HEK293T (cell line): Measurements from ENCODE around the gene SLC7A6.

ENCODE experiments used
- BHLHE40 ChIP-seq: fragments of 450-650 bp; IDR thresholded peaks from 2 replicates; pipeline ENCODE4 v1.6.1; 2016; ENCODE audit warnings: mild to moderate bottlenecking, moderate library complexity, borderline replicate concordance
- CTBP1 ChIP-seq: fragments of 450-650 bp; IDR thresholded peaks from 2 replicates; pipeline ENCODE4 v1.6.1; 2016; ENCODE audit warnings: borderline replicate concordance
- ELF4 ChIP-seq: fragments of 450-650 bp; IDR thresholded peaks from 2 replicates; pipeline ENCODE4 v1.6.1; 2017; ENCODE audit warnings: antibody characterized with exemption
- FOXA1 ChIP-seq: fragments of 450-650 bp; IDR thresholded peaks from 2 replicates; pipeline ENCODE4 v1.6.1; 2016; ENCODE audit warnings: mild to moderate bottlenecking
- FOXK2 ChIP-seq: fragments of 450-650 bp; IDR thresholded peaks from 2 replicates; pipeline ENCODE4 v1.6.1; 2016; ENCODE audit warnings: mild to moderate bottlenecking
- FOXM1 ChIP-seq: fragments of 450-650 bp; IDR thresholded peaks from 2 replicates; pipeline ENCODE4 v1.6.1; 2017; ENCODE audit warnings: mild to moderate bottlenecking, borderline replicate concordance
- HDGF ChIP-seq: fragments of 450-650 bp; IDR thresholded peaks from 2 replicates; pipeline ENCODE4 v1.6.1; 2017; ENCODE audit warnings: antibody characterized with exemption, borderline replicate concordance
- LEF1 ChIP-seq: fragments of 450-650 bp; IDR thresholded peaks from 2 replicates; pipeline ENCODE4 v1.6.1; 2017; ENCODE audit warnings: mild to moderate bottlenecking, borderline replicate concordance
- NFRKB ChIP-seq: fragments of 450-650 bp; IDR thresholded peaks from 2 replicates; pipeline ENCODE4 v1.6.1; 2016; ENCODE audit warnings: mild to moderate bottlenecking, moderate library complexity
- SP1 ChIP-seq: fragments of 450-650 bp; IDR thresholded peaks from 2 replicates; pipeline ENCODE4 v1.6.1; 2017
- TARDBP ChIP-seq: fragments of 450-650 bp; IDR thresholded peaks from 2 replicates; pipeline ENCODE4 v1.6.1; 2016
- ZNF384 ChIP-seq: fragments of 450-650 bp; IDR thresholded peaks from 2 replicates; pipeline ENCODE4 v1.6.1; 2016

DNA sequence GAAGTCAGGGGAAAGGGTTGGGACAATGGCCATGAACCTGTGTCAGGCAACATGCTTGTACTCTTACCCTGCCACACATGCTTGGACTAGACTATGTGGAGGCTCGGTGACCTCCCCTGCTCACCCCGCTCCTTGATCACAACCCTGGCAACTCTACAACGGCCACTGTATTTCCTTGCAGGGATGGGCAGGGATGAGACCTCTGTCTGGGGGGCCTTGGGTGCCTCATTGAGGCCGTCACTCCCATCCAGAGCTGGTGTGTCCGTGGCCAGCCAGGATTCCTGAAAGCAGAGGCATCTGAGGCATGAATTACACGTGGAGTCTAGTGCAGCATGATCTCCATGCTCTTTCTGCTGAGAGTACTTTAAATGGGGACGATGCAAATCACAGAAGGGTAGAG lies 18.2 kb upstream of the SLC7A6 start:
- TF ChIP-seq ZNF384 (no peak), LEF1 (no peak), FOXM1 (no peak), HDGF (no peak), CTBP1 (no peak), TARDBP (no peak), SP1 (no peak), FOXA1 (no peak), NFRKB (no peak), BHLHE40 (no peak), ELF4 (no peak), FOXK2 (no peak)
